Pancreas (tissue), 10 donors: ENCODE measurements around the gene ZSCAN2. TPM values are rescaled to one million over a fixed set of nuclear protein-coding genes. Genes with fewer than 3 reads are reported as not detected.

Source experiments
- ATAC-seq, 4 donors: fragments of 200-7000 bp; cut with Tn5 transposase; one replicate each; pipeline versions ENCODE4 v1.8.0 to v1.9.1; 2020; ENCODE audit warnings: mild to moderate bottlenecking in 4 of 4, moderate library complexity in 4 of 4
- DNase-seq, 6 donors: peaks; one replicate each; pipeline ENCODE4 v3.0.0-alpha.2; 2020
- FAIRE-seq: peaks from 2 replicates; lab custom pipeline; 2012; peaks lifted over from hg19 to GRCh38; lab: Jason Lieb, UNC
- H3K27ac ChIP-seq, 4 donors: fragments of 200-600 bp; sonication (generic); 1 replicate in 3 of 4; 2 replicates in 1 of 4; pipeline versions ENCODE4 v1.5.0 to v1.8.0; 2020
- H3K27me3 ChIP-seq, 4 donors: fragments of 200-600 bp; one replicate each; pipeline ENCODE4 v1.8.0; 2021
- H3K36me3 ChIP-seq, 3 donors: fragments of 200-600 bp; sonication (generic) in 1 of 3; one replicate each; pipeline versions ENCODE4 v1.5.0 to v1.8.0; 2020 to 2021
- H3K4me1 ChIP-seq, 3 donors: fragments of 200-600 bp; one replicate each; pipeline ENCODE4 v1.8.0; 2021
- H3K4me3 ChIP-seq, 4 donors: fragments of 200-600 bp; sonication (generic) in 2 of 4; one replicate each; pipeline versions ENCODE4 v1.5.0 to v1.8.0; 2020 to 2021
- H3K9me3 ChIP-seq, 4 donors: fragments of 200-600 bp; one replicate each; pipeline ENCODE4 v1.8.0; 2021
- CTCF ChIP-seq, 4 donors: fragments of 200-600 bp; sonication (generic) in 3 of 4; IDR thresholded peaks; one replicate each; pipeline versions ENCODE4 v1.5.0 to v1.8.0; 2021; ENCODE audit warnings: antibody characterized with exemption in 4 of 4
- WGBS, 2 donors: extraction: QIAGEN DNeasy Blood & Tissue Kit; methylation state at CpG; one replicate each; pipeline ENCODE4 v1.1.7; 2013; 5-methylcytosine and 5-hydroxymethylcytosine counted together
- intact Hi-C, 3 donors: fragments of 100-400 bp; cut with DNase I; formaldehyde crosslinking; loops; one replicate each; pipeline versions ENCODE4 v1.11.1 to v1.14.2; 2022
- polyA plus RNA-seq, 2 donors: library from polyadenylated mRNA; stranded (reverse); fragments of 200-250 nt; gene quantifications; one replicate each; pipeline ENCODE4 v1.2.3, GENCODE V29; 2013
- total RNA-seq, 6 donors: library from RNA; stranded (reverse); fragmentation: NEBNext Ultra II Directional in 4 of 6; extraction: Animal tissue kit (Norgen Biotek cat#: 25700) in 4 of 6; gene quantifications; one replicate each; pipeline versions ENCODE4 v1.2.1 to v1.2.4, GENCODE V29; 2021 to 2023
- donor health status: healthy with polysubstance abuse.
- donor health status: DM: no; HTN: no; CAD: no; lungs with moderate emphysema.
- donor health status: DM: no; HTN: no; CAD: no.
- donor health status: control.
- donor health status: control.
- donor health status: Bipolar disorder and iron deficiency.
- donor health status: DM: yes; HTN: yes; CAD: no.
- donor health status: DM: no; HTN: no; CAD: no.
- donor health status: DM: no; HTN: no; CAD: no.
- donor health status: DM: yes; HTN: yes; CAD: no.

The ZSCAN2 gene
- total and polyA plus RNA-seq, 8 donors, result 5.5 to 15.4 (median 11.9) TPM

- Histone ChIP-seq H3K4me3 (no peak overlapping the region), H3K4me1 (no peaks in the 10 kb centered on the region), H3K9me3 (no peaks in the 10 kb centered on the region), H3K27me3 (no peaks in the 10 kb centered on the region), H3K27ac (no peak overlapping the region), H3K36me3 (no peaks in the 10 kb centered on the region)
- TF ChIP-seq CTCF (IDR thresholded peaks at IDR 0.05), result no peak
- ATAC-seq (no peak), DNase-seq (no peak), FAIRE-seq (no peak)
- WGBS, 2 donors, result 55 to 70% methylated on average over 3 of the region's 3 CpGs
- intact Hi-C loops, result no loop called here
These were observed 6.1 kb upstream of the ZSCAN2 start for GRCh38 chr15:84594617-84595290.

GRCh38 chr15:84595660-84596059 lies 5.1 kb upstream of the ZSCAN2 start:
- intact Hi-C loops, result no loop called here
- no peak overlapping the region for H3K27ac ChIP-seq
- FAIRE-seq (no peak), DNase-seq (no peak), ATAC-seq (no peak)
- TF ChIP-seq CTCF (IDR thresholded peaks at IDR 0.05), result no peak
- no peaks in the 10 kb centered on the region for H3K4me1 ChIP-seq
- no peaks in the 10 kb centered on the region for H3K36me3 ChIP-seq
- H3K4me3 ChIP-seq, result no peak overlapping the region
- H3K9me3 ChIP-seq, result no peaks in the 10 kb centered on the region
- H3K27me3 ChIP-seq, result no peaks in the 10 kb centered on the region
- 86 to 87% methylated on average over 2 of the region's 2 CpGs for WGBS, 2 donors

GRCh38 chr15:84597296-84597695 lies 3.5 kb upstream of the ZSCAN2 start:
- intact Hi-C loops, result no loop called here
- Histone ChIP-seq H3K9me3 (no peaks in the 10 kb centered on the region), H3K36me3 (no peaks in the 10 kb centered on the region), H3K4me3 (no peak overlapping the region), H3K4me1 (peaks cover 0 to 4% (median 0%) of the 10 kb centered on the region in 3 donors), H3K27ac (no peak overlapping the region), H3K27me3 (no peaks in the 10 kb centered on the region)
- TF ChIP-seq CTCF (IDR thresholded peaks at IDR 0.05), result no peak
- FAIRE-seq (no peak), ATAC-seq (no peak), DNase-seq (no peak)
- 40 to 68% methylated on average over 3 of the region's 3 CpGs for WGBS, 2 donors

- Histone ChIP-seq H3K27ac (no peak overlapping the region), H3K36me3 (no peaks in the 10 kb centered on the region), H3K9me3 (no peaks in the 10 kb centered on the region), H3K4me3 (no peak overlapping the region), H3K4me1 (peaks cover 0 to 6% (median 5%) of the 10 kb centered on the region in 3 donors), H3K27me3 (no peaks in the 10 kb centered on the region)
- 73 to 74% methylated on average over 2 of the region's 2 CpGs for WGBS, 2 donors
- no peak for DNase-seq
- no peak for TF ChIP-seq CTCF (IDR thresholded peaks at IDR 0.05)
- no peak for FAIRE-seq
- intact Hi-C loops, result no loop called here
- no peak for ATAC-seq
These were observed 2.6 kb upstream of the ZSCAN2 start for GRCh38 chr15:84598250-84598649.

- no peaks in the 10 kb centered on the region for H3K9me3 ChIP-seq
- ATAC-seq (peak in 3 of 4 donors; percentile 18 to 31 (median 26)), FAIRE-seq (no peak), DNase-seq (peak in 2 of 6 donors; percentile 35 to 38)
- 75 to 95% methylated on average over 1 of the region's 1 CpG for WGBS, 2 donors
- H3K36me3 ChIP-seq, result peaks cover 0 to 3% (median 0%) of the 10 kb centered on the region in 3 donors
- peaks cover 0 to 6% (median 5%) of the 10 kb centered on the region in 3 donors for H3K4me1 ChIP-seq
- H3K27me3 ChIP-seq, result no peaks in the 10 kb centered on the region
- TF ChIP-seq CTCF (IDR thresholded peaks at IDR 0.05), result peak in 3 of 4 donors; percentile 32 to 44 (median 40)
- H3K4me3 ChIP-seq, result no peak overlapping the region
- intact Hi-C loops, result no loop called here
- H3K27ac ChIP-seq, result no peak overlapping the region
These were observed 1.8 kb upstream of the ZSCAN2 start for GRCh38 chr15:84598993-84599392.
